ENCODE data around the gene ZNF687. TPM values are rescaled to one million over a fixed set of nuclear protein-coding genes. Genes with fewer than 3 reads are reported as not detected.
A peak's percentile ranks its signal among the peaks of the same experiment; 100 is the strongest.

ZNF687 gene
- total RNA-seq, 2 donors from 2014 or later: 43.0 to 49.8 TPM

- Histone ChIP-seq H3K4me3 (ENCODE audit: low read length) (no peak overlapping the region), H3K36me3 (ENCODE audit: control insufficient read depth, insufficient read depth, low read length) (peaks cover 54% of the 10 kb centered on the region), H3K27me3 (ENCODE audit: control insufficient read depth, insufficient read depth, low read length, poor library complexity, severe bottlenecking) (no peaks in the 10 kb centered on the region), H3K9me3 (ENCODE audit: control insufficient read depth, low read length) (no peaks in the 10 kb centered on the region), H3K9ac (ENCODE audit: extremely low read depth, low read length, poor library complexity, severe bottlenecking) (no peak overlapping the region), H3K27ac (ENCODE audit: low read depth, low read length) (no peak overlapping the region), H3K4me1 (ENCODE audit: control insufficient read depth, insufficient read depth, low read length) (peaks cover 10% of the 10 kb centered on the region)
- WGBS, 2 experiments (ENCODE audit: insufficient coverage in 1 of 2, insufficient read length in 1 of 2): 94 to 95% methylated on average over 2 of the region's 2 CpGs
- Mint-ChIP-seq H3K27me3 (ENCODE audit: insufficient read depth) (no peaks in the 10 kb centered on the region), H3K9me3 (no peaks in the 10 kb centered on the region), H3K4me1 (peaks cover 15% of the 10 kb centered on the region), H3K36me3 (ENCODE audit: low read depth) (peaks cover 40% of the 10 kb centered on the region), H3K4me3 (no peak overlapping the region), H3K27ac (no peak overlapping the region)
- no peak for TF ChIP-seq CTCF (conservative IDR thresholded peaks at IDR 0.05)
- no peak for DNase-seq
These were observed 31.4 kb downstream of the ZNF687 start for GRCh38 chr1:151313501-151313900.

GRCh38 chr1:151314137-151314875 is 32.2 kb downstream of the ZNF687 start:
- Histone ChIP-seq H3K27ac (ENCODE audit: low read depth, low read length) (no peak overlapping the region), H3K4me1 (ENCODE audit: control insufficient read depth, insufficient read depth, low read length) (peaks cover 7% of the 10 kb centered on the region), H3K9ac (ENCODE audit: extremely low read depth, low read length, poor library complexity, severe bottlenecking) (no peak overlapping the region), H3K9me3 (ENCODE audit: control insufficient read depth, low read length) (no peaks in the 10 kb centered on the region), H3K27me3 (ENCODE audit: control insufficient read depth, insufficient read depth, low read length, poor library complexity, severe bottlenecking) (no peaks in the 10 kb centered on the region), H3K4me3 (ENCODE audit: low read length) (no peak overlapping the region), H3K36me3 (ENCODE audit: control insufficient read depth, insufficient read depth, low read length) (peaks cover 57% of the 10 kb centered on the region)
- H3K9me3 Mint-ChIP-seq: no peaks in the 10 kb centered on the region
- no peak for DNase-seq
- no peak overlapping the region for H3K4me3 Mint-ChIP-seq
- peak overlapping the region; percentile 23 for H3K27ac Mint-ChIP-seq
- peaks cover 40% of the 10 kb centered on the region for H3K36me3 Mint-ChIP-seq (ENCODE audit: low read depth)
- no peaks in the 10 kb centered on the region for H3K27me3 Mint-ChIP-seq (ENCODE audit: insufficient read depth)
- H3K4me1 Mint-ChIP-seq: peaks cover 9% of the 10 kb centered on the region
- TF ChIP-seq CTCF (conservative IDR thresholded peaks at IDR 0.05): no peak
- WGBS, 2 experiments (ENCODE audit: insufficient coverage in 1 of 2, insufficient read length in 1 of 2): 86 to 91% methylated on average over 2 to 3 of the region's 3 CpGs

GRCh38 chr1:151315565-151316235 is 33.6 kb downstream of the ZNF687 start:
- Mint-ChIP-seq H3K27me3 (ENCODE audit: insufficient read depth) (no peaks in the 10 kb centered on the region), H3K36me3 (ENCODE audit: low read depth) (peaks cover 41% of the 10 kb centered on the region), H3K4me3 (no peak overlapping the region), H3K9me3 (no peaks in the 10 kb centered on the region), H3K4me1 (peaks cover 6% of the 10 kb centered on the region), H3K27ac (no peak overlapping the region)
- H3K4me1 ChIP-seq (ENCODE audit: control insufficient read depth, insufficient read depth, low read length): no peaks in the 10 kb centered on the region
- TF ChIP-seq CTCF (conservative IDR thresholded peaks at IDR 0.05): no peak
- no peak for DNase-seq
- H3K9ac ChIP-seq (ENCODE audit: extremely low read depth, low read length, poor library complexity, severe bottlenecking): no peak overlapping the region
- 95 to 97% methylated on average over 16 to 17 of the region's 17 CpGs for WGBS, 2 experiments (ENCODE audit: insufficient coverage in 1 of 2, insufficient read length in 1 of 2)
- H3K36me3 ChIP-seq (ENCODE audit: control insufficient read depth, insufficient read depth, low read length): peaks cover 56% of the 10 kb centered on the region
- H3K27ac ChIP-seq (ENCODE audit: low read depth, low read length): no peak overlapping the region
- H3K4me3 ChIP-seq (ENCODE audit: low read length): no peak overlapping the region
- no peaks in the 10 kb centered on the region for H3K9me3 ChIP-seq (ENCODE audit: control insufficient read depth, low read length)
- H3K27me3 ChIP-seq (ENCODE audit: control insufficient read depth, insufficient read depth, low read length, poor library complexity, severe bottlenecking): no peaks in the 10 kb centered on the region

All from endodermal cell (in vitro differentiated cells).